Right lobe of liver (tissue), 6 donors: ENCODE results near the gene WDR27. TPM values are rescaled to one million over a fixed set of nuclear protein-coding genes. Genes with fewer than 3 reads are reported as not detected.
A peak's percentile ranks its signal among the peaks of the same experiment; 100 is the strongest.

Experiments used
- ATAC-seq, 4 donors: fragments of 200-7000 bp; cut with Tn5 transposase; one replicate each; pipeline ENCODE4 v1.9.1; 2020; ENCODE audit warnings: mild to moderate bottlenecking in 4 of 4, moderate library complexity in 4 of 4
- DNase-seq, 3 donors: peaks; one replicate each; pipeline ENCODE4 v3.0.0-alpha.2; 2020
- H3K27ac ChIP-seq, 3 donors: fragments of 200-600 bp; one replicate each; pipeline ENCODE4 v1.8.0; 2022
- H3K27me3 ChIP-seq, 2 donors: fragments of 200-600 bp; one replicate each; pipeline ENCODE4 v1.8.0; 2022
- H3K36me3 ChIP-seq, 4 donors: fragments of 200-600 bp; sonication (generic) in 1 of 4; one replicate each; pipeline versions ENCODE4 v1.5.1 to v1.8.0; 2017 to 2022; ENCODE audit warnings: control low read depth in 1 of 4
- H3K4me1 ChIP-seq, 4 donors: fragments of 200-600 bp; sonication (generic) in 1 of 4; one replicate each; pipeline versions ENCODE4 v1.5.1 to v1.8.0; 2017 to 2022; ENCODE audit warnings: control low read depth in 1 of 4
- H3K4me3 ChIP-seq, 3 donors: fragments of 200-600 bp; one replicate each; pipeline ENCODE4 v1.8.0; 2022
- H3K9me3 ChIP-seq, 4 donors: fragments of 200-600 bp; sonication (generic) in 1 of 4; one replicate each; pipeline versions ENCODE4 v1.5.1 to v1.8.0; 2017 to 2022; ENCODE audit warnings: control low read depth in 1 of 4
- CTCF ChIP-seq, 4 donors: fragments of 200-600 bp in 3 of 4; fragments of 450-650 bp in 1 of 4; IDR thresholded peaks; one replicate each; pipeline versions ENCODE4 v1.5.1 to v1.8.0; 2016 to 2022; ENCODE audit warnings: antibody characterized with exemption in 4 of 4, mild to moderate bottlenecking in 2 of 4
- POLR2A ChIP-seq: fragments of 450-650 bp; IDR thresholded peaks from one replicate; pipeline ENCODE4 v1.6.1; 2017; ENCODE audit warnings: antibody characterized with exemption, mild to moderate bottlenecking
- WGBS: methylation state at CpG from one replicate; pipeline ENCODE4 v1.1.6; 2018; ENCODE audit warnings: low coverage, low lambda C conversion rate; ENCODE audit not compliant: insufficient coverage; ENCODE audit errors: missing lambda C conversion rate; 5-methylcytosine and 5-hydroxymethylcytosine counted together
- intact Hi-C, 2 donors: fragments of 100-400 bp; cut with DNase I; formaldehyde crosslinking; loops; one replicate each; pipeline versions ENCODE4 v1.11.2 to v1.14.1; 2022
- total RNA-seq, 6 experiments: library from RNA; depleted of rRNA in 2 of 6; stranded (reverse); fragments of >200 nt in 2 of 6; fragmentation: NEBNext Ultra II Directional in 3 of 6; extraction: Animal tissue kit (Norgen Biotek cat#: 25700) in 3 of 6; gene quantifications; one replicate each; pipeline versions ENCODE4 v1.1.0 to v1.2.4, GENCODE V29; 2016 to 2023
- donor health status: DM: no; HTN: yes; CAD: no.
- donor health status: DM: no; HTN: no; CAD: no.
- donor health status: DM: no; HTN: no; CAD: no.
- donor health status: DM: no; HTN: yes; CAD: no.
- donor health status: DM: no; HTN: yes; CAD: no.

WDR27 gene
- total RNA-seq, 6 experiments from 2014 or later: 8.2 to 26.8 (median 12.7) TPM

- DNase-seq (no peak), ATAC-seq (peak in 1 of 4 donors; percentile 30)
- Histone ChIP-seq H3K27ac (no peak overlapping the region), H3K36me3 (no peaks in the 10 kb centered on the region), H3K27me3 (no peaks in the 10 kb centered on the region), H3K4me1 (no peaks in the 10 kb centered on the region), H3K4me3 (no peak overlapping the region), H3K9me3 (no peaks in the 10 kb centered on the region)
- TF ChIP-seq CTCF (IDR thresholded peaks at IDR 0.05) (no peak), POLR2A (no peak)
- WGBS: 92% methylated on average over 5 of the region's 32 CpGs
- intact Hi-C loops: no loop called here
These were observed 200.0 kb downstream of the WDR27 start for GRCh38 chr6:169501777-169502313.

GRCh38 chr6:169501128-169501527, 200.7 kb downstream of the WDR27 start:
- intact Hi-C loops: no loop called here
- Histone ChIP-seq H3K4me3 (no peak overlapping the region), H3K27me3 (no peaks in the 10 kb centered on the region), H3K9me3 (no peaks in the 10 kb centered on the region), H3K36me3 (no peaks in the 10 kb centered on the region), H3K4me1 (no peaks in the 10 kb centered on the region), H3K27ac (no peak overlapping the region)
- no peak for TF ChIP-seq CTCF (IDR thresholded peaks at IDR 0.05)
- no peak for TF ChIP-seq POLR2A
- DNase-seq: no peak
- ATAC-seq: no peak
- 88% methylated on average over 5 of the region's 11 CpGs for WGBS

GRCh38 chr6:169500688-169501087, 201.1 kb downstream of the WDR27 start:
- H3K27me3 ChIP-seq: no peaks in the 10 kb centered on the region
- intact Hi-C loops: no loop called here
- H3K27ac ChIP-seq: no peak overlapping the region
- WGBS: no CpG with 5 or more reads among the region's 15 CpGs
- ATAC-seq (no peak), DNase-seq (no peak)
- no peaks in the 10 kb centered on the region for H3K36me3 ChIP-seq
- no peaks in the 10 kb centered on the region for H3K4me1 ChIP-seq
- peaks cover 0 to 4% (median 0%) of the 10 kb centered on the region in 4 donors for H3K9me3 ChIP-seq
- TF ChIP-seq CTCF (IDR thresholded peaks at IDR 0.05) (no peak), POLR2A (no peak)
- no peak overlapping the region for H3K4me3 ChIP-seq

- intact Hi-C loops: no loop called here
- no peak overlapping the region for H3K27ac ChIP-seq
- no peaks in the 10 kb centered on the region for H3K4me1 ChIP-seq
- no peaks in the 10 kb centered on the region for H3K36me3 ChIP-seq
- H3K9me3 ChIP-seq: peaks cover 0 to 4% (median 0%) of the 10 kb centered on the region in 4 donors
- no peak overlapping the region for H3K4me3 ChIP-seq
- no peaks in the 10 kb centered on the region for H3K27me3 ChIP-seq
- ATAC-seq (no peak), DNase-seq (no peak)
- 89% methylated on average over 5 of the region's 7 CpGs for WGBS
- TF ChIP-seq POLR2A: no peak
- TF ChIP-seq CTCF (IDR thresholded peaks at IDR 0.05): no peak
These were observed 202.0 kb downstream of the WDR27 start for GRCh38 chr6:169499848-169500247.
